HG03439 (cell line): ENCODE results near the gene SGSH.
"Not testable (repeated sequence)": the region's sequence is repeated elsewhere in the genome, so short reads cannot be mapped to it uniquely, and the experiment has no call there.

Source experiments
- ATAC-seq: cut with Tn5 transposase; IDR thresholded peaks from one replicate; pipeline ENCODE4 v1.9.1; 2021; ENCODE audit warnings: mild to moderate bottlenecking, moderate library complexity; ENCODE audit not compliant: unreplicated experiment

SGSH gene

DNA sequence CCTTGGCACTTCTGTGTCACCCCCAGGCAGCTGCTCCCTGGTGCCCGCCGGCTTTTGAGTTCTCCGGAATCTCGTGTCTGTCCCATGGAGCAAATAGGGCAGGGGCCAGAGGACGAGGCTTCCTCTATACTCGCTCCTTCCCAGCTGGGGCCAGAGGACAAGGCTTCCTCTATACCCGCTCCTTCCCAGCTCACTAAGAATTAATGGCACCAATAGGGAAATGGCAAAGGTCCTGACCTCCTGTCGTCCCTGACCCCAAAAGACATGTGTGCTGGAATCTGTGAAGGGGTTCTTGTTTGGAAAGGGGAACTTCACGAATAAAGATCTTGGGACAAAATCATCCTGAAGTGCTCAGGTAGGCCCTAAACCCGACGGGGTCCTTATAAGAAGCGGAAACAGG, 7.6 kb downstream of the SGSH start:
- no peak for ATAC-seq

- ATAC-seq: no peak
These were observed 8.0 kb downstream of the SGSH start for GRCh38 chr17:80212109-80212508.

DNA sequence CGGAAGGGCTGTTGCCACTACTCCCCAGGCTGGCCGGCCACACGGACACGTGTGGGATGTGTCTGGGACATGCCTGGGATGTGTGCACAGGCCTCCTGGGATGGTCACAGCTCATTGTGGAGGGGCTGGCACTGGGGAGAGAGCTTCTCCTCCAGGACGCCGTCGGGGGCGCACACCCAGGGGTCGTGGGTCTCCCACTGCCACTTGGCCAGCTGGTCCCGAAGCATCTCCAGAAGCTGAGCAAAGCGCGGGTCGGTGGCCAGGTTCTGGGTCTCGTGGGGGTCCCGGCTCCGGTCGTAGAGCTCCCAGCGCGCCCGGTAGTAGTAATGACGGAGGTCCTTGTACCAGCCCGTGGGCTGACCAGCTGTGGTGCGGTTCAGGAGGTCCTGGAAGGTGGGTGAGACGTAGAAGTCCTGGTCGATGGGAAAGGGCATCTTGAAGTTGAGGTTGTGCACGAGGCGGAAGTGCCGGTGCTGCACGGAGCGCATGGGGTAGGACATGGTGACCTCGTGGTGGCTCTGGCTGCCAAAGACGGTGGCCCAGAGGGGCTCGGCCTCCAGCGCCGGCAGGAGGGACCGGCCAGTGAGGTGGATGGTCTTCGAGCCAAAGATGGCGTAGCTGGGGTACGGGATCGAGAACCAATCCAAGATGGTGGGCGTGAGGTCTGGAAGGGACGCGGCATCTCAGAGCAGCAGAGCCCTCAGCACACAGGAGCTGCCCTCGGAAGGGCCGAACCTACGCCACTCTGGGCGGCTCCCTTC, 9.6 kb downstream of the SGSH start:
- no peak for ATAC-seq

DNA sequence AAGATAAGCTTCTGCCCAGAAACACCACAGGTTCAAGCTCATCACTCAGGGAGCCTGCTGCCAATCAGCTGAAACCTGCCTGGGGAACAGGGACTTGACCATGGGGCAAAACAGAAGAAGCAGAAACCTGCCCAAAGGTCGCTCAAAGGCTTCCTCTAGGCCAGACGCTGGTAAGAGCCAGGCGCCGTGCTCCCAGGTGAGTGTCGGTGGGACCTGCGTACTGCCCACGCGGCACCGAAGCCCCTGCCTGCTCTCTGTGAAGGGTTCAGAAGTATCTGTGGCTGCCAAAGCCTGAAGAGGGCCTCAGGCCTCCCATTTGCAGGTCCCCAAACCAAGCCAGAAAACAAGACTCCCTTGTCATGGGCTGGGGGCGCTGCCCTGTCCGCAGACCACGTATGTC, 10.4 kb downstream of the SGSH start:
- ATAC-seq: no peak

DNA sequence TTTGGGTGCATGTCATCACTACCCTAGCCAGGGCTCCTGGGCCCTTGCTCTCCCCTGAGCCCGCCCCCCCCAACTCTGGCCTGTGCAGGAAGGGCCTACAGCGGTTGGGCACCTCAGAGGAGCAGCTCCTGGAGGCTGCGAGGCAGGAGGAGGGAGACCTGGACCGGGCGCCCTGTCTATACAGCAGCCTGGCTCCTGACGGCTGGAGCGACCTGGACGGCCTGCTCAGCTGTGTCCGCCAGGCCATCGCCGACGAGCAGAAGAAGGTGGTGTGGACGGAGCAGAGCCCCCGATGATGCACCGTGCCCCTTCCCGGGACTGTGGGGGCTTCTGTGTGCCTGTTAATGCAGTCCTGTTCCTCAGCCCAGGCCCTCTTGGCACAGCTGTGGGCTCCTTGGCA, 12.1 kb downstream of the SGSH start:
- no peak for ATAC-seq

GRCh38 chr17:80205811-80206210, 14.3 kb downstream of the SGSH start:
- ATAC-seq: no peak

DNA sequence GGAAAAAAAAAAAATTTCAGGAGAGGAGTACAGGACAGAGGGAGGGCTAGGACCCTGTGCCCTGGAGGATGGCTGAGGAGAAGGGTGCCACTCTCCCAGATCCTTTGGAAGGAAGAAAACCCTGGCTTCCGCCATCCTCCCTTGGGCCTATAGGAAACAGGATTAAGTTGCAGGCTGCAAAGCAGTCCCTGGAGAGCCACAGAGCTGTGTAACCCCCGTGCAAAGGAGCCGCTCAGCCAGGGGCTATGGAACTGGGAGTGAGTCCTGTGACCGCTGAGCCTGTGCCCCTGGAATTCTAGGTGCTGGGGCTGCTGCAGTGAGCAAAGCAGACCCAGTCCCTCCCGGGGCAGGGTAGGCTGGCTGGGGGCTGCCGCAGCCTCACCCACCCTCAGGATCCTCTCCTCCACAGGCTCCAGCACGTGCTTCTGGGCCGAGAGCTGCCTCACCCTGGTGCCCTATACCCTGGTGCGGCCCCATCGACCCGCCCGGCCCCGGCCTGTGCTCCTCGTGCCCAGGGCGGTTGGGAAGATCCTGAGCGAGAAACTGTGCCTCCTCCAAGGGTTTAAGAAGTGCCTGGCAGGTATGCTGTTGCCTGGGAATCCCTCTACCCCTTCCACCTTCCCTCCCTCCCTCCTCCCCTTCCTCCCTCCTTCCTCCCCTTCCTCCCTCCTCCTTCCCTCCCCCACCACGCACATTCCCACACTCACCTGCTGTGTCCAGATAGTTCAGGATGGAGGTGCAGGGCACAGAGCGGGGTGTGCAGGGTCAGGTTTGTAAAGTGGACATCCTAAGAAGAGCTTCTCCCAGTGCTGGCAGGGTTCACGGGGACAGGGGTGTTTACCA, 15.3 kb downstream of the SGSH start:
- no peak for ATAC-seq

GRCh38 chr17:80203471-80203963, 16.6 kb downstream of the SGSH start:
- no peak for ATAC-seq

GRCh38 chr17:80202197-80202596, 17.9 kb downstream of the SGSH start:
- ATAC-seq: no peak

- no peak for ATAC-seq
These were observed 18.7 kb downstream of the SGSH start for GRCh38 chr17:80201446-80201845.

DNA sequence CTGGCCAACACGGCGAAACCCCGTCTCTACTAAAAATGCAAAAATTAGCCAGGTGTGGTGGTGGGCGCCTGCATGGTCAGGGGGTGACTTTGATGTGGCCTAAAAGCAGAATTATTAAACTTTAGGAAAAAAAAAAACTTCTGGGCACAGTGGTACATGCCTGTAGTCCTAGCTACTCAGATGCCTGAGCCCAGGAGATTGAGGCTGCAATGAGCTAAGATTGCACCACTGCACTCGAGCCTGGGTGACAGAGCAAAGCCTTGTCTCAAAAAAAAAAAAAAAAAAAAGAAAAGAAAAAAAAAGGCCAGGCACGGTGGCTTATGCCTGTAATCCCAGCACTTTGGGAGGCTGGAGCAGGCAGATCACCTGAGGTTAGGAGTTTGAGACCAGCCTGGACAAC, 20.8 kb downstream of the SGSH start:
- ATAC-seq: not testable (repeated sequence)

GRCh38 chr17:80198144-80198661, 21.9 kb downstream of the SGSH start:
- ATAC-seq: no peak

DNA sequence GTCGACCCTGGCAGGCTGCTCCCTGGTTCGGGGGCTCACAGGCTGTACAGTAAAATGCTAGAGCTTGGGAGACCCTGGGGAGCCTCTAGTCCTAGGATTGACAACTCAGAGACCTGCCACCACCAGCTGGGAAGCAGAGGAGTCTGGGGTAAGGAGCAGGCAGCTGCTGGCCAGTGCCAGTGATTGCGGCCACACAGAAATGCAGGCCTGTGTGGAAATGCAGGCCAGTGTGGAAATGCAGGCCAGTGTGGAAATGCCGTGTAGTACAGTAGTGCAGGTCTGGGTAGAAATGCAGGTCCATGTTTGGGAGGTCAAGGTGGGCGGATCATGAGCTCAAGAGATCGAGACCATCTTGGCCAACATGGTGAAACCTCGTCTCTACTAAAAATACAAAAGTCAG, 23.5 kb downstream of the SGSH start:
- no peak for ATAC-seq

GRCh38 chr17:80195671-80196529, 24.2 kb downstream of the SGSH start:
- ATAC-seq: no peak

DNA sequence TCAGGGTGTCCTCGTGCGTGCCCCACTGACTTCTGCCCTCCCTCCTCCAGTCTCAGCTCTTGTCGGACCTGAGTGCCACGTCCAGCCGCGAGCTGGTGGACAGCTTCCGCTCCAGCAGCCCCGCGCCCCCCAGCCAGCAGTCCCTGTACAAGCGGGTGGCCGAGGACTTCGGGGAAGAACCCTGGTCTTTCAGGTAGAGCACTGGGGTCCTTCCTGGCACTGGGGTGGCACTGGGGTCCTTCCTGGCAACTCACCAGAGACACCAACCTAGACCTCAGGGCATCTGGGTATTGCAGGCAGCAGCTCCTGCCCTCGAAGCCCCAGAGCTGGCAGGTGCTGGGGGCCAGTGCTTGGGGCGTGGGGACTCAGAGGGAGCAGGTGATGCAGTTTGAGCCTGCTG, 25.0 kb downstream of the SGSH start:
- no peak for ATAC-seq

DNA sequence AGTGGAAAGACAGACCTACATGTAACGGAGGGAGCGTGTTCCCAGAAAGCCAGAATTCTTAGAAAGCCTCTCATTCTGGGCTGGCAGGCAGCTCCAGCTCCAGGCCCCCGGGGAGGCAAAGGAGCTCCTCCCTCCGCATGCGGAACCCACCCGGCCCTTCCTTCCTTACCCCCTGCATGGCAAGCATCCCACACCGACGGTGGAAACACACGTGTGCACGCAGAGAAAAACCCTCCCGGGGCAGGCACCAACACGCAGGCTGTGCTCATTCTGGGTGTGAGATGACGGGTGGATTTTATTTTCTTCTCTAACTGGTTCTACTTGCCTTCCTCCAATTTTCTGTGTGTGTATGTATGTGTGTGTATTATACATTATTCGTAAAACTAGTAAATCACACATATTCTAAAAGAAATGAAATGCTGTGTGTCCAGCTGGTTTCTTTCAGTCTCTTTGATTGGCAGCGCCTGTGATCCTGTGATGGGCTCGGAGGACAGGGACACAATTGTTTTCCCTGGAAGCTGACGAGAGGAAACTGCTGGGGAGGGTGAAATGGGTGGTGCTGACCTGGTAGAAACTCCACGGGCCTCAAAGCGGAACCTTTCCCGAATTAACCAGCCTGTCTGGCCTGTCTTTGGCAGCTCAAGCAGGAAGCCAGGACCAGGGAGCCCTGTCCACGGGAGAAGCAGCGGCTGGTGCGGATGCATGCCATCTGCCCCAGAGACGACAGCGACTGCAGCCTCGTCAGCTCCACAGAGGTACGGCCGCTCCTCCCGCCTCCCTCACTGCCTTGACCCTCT, 28.1 kb downstream of the SGSH start:
- ATAC-seq: no peak

DNA sequence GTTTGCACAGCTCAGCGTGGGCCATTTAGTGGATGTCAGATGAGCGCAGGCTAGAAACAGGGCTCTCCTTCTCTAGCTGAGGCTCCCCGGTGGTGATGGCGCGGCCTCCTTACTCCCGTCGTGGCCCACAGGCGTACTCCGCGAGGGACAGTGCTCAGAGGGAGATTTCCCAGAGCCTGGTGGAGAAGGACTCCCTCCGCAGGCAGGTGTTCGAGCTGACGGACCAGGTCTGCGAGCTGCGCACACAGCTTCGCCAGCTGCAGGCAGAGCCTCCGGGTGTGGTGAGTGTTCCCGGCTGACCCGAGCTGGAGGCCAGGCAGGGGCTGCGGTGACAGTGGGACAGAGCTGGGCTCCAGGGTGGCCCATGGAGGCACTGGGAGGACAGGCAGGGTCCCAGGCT, 28.9 kb downstream of the SGSH start:
- ATAC-seq: no peak

GRCh38 chr17:80190716-80191115, 29.4 kb downstream of the SGSH start:
- no peak for ATAC-seq

GRCh38 chr17:80189611-80190010, 30.5 kb downstream of the SGSH start:
- ATAC-seq: no peak

DNA sequence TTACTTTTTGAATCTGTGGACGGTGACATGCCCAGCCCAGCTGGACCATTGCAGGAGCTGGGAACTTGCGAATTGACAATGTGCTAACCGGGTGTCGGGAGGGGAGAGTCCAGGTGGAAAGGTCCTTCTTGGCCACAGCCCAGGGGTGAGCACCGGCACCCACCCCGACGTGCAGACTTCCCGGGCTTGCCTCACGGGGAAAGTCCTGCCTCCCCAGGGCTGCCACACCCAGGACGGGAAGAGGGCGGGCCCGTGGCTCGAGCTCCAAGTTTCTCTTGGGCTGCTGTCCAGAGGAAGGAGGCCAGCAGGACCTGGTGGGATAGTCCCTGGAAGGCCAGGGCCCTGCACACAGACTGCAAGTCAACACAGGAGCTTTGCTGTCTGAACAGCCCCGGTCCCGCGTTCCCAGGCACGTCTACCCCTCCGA, 32.6 kb downstream of the SGSH start:
- ATAC-seq: no peak
